SK-N-SH treated with all-trans-retinoic acid at 6 μM for 48 hours (cell line): ENCODE results near the gene CD84.

Experiments
- ATAC-seq: fragments of 200-7000 bp; cut with Tn5 transposase; 3 replicates; pipeline ENCODE4 v1.9.1; 2020; ENCODE audit warnings: mild to moderate bottlenecking, moderate library complexity
- ARNTL ChIP-seq: fragments of 450-650 bp; formaldehyde crosslinking; IDR thresholded peaks from 2 replicates; pipeline ENCODE4 v1.5.0; 2020; ENCODE audit warnings: low read depth, mild to moderate bottlenecking, moderate library complexity, borderline replicate concordance
- BACH2 ChIP-seq: fragments of 250-450 bp; sonication (Bioruptor Pico); IDR thresholded peaks from 2 replicates; pipeline ENCODE4 v1.9.0; 2021; ENCODE audit warnings: mild to moderate bottlenecking, borderline replicate concordance
- CSDC2 ChIP-seq: fragments of 250-450 bp; sonication (Bioruptor Pico); IDR thresholded peaks from 2 replicates; pipeline ENCODE4 v1.5.0; 2020; ENCODE audit warnings: mild to moderate bottlenecking, moderate library complexity
- CSRNP3 ChIP-seq: fragments of 250-450 bp; sonication (Bioruptor Pico); IDR thresholded peaks from 2 replicates; pipeline ENCODE4 v1.5.1; 2021; ENCODE audit warnings: mild to moderate bottlenecking, moderate library complexity
- ESRRG ChIP-seq: fragments of 250-450 bp; sonication (Bioruptor Pico); IDR thresholded peaks from 2 replicates; pipeline ENCODE4 v1.6.1; 2021; ENCODE audit warnings: mild to moderate bottlenecking
- GLIS3 ChIP-seq: fragments of 250-450 bp; sonication (Bioruptor Pico); IDR thresholded peaks from 2 replicates; pipeline ENCODE4 v1.5.0; 2020; ENCODE audit warnings: mild to moderate bottlenecking, moderate library complexity
- ISL1 ChIP-seq: fragments of 250-450 bp; sonication (Bioruptor Pico); IDR thresholded peaks from 2 replicates; pipeline ENCODE4 v2.1.2; 2022; ENCODE audit warnings: mild to moderate bottlenecking, moderate library complexity
- OSR1 ChIP-seq: fragments of 250-450 bp; sonication (Bioruptor Pico); IDR thresholded peaks from 2 replicates; pipeline ENCODE4 v1.8.0; 2022; ENCODE audit warnings: moderate library complexity, mild to moderate bottlenecking, inconsistent platforms
- PATZ1 ChIP-seq: fragments of 250-450 bp; sonication (Bioruptor Pico); IDR thresholded peaks from 2 replicates; pipeline ENCODE4 v1.8.0; 2020; ENCODE audit warnings: mild to moderate bottlenecking, moderate library complexity, borderline replicate concordance
- POU6F1 ChIP-seq: fragments of 250-450 bp; sonication (Bioruptor Pico); IDR thresholded peaks from 2 replicates; pipeline ENCODE4 v1.8.0; 2021; ENCODE audit warnings: low read depth, mild to moderate bottlenecking, moderate library complexity, borderline replicate concordance
- PPARA ChIP-seq: fragments of 250-450 bp; sonication (Bioruptor Pico); IDR thresholded peaks from 2 replicates; pipeline ENCODE4 v1.5.0; 2020; ENCODE audit warnings: mild to moderate bottlenecking, borderline replicate concordance
- RARB ChIP-seq: fragments of 250-450 bp; sonication (Bioruptor Pico); IDR thresholded peaks from 2 replicates; pipeline ENCODE4 v1.8.0; 2021; ENCODE audit warnings: mild to moderate bottlenecking, moderate library complexity
- SNAI2 ChIP-seq: fragments of 250-450 bp; sonication (Bioruptor Pico); IDR thresholded peaks from 2 replicates; pipeline ENCODE4 v1.5.0; 2020; ENCODE audit warnings: mild to moderate bottlenecking, moderate library complexity
- TCF4 ChIP-seq: fragments of 250-450 bp; sonication (Bioruptor Pico); IDR thresholded peaks from 2 replicates; pipeline ENCODE4 v1.8.0; 2021; ENCODE audit warnings: mild to moderate bottlenecking, moderate library complexity, borderline replicate concordance
- TOX ChIP-seq: fragments of 250-450 bp; sonication (Bioruptor Pico); IDR thresholded peaks from 2 replicates; pipeline ENCODE4 v1.8.0; 2021; ENCODE audit warnings: mild to moderate bottlenecking, moderate library complexity, borderline replicate concordance
- ZC3H10 ChIP-seq: fragments of 250-450 bp; sonication (Bioruptor Pico); IDR thresholded peaks from 2 replicates; pipeline ENCODE4 v1.5.1; 2021; ENCODE audit warnings: mild to moderate bottlenecking, moderate library complexity
- ZFP3 ChIP-seq: fragments of 250-450 bp; sonication (Bioruptor Pico); IDR thresholded peaks from 2 replicates; pipeline ENCODE4 v1.5.0; 2020; ENCODE audit warnings: mild to moderate bottlenecking, moderate library complexity
- ZFP30 ChIP-seq: fragments of 450-650 bp; formaldehyde crosslinking; IDR thresholded peaks from 2 replicates; pipeline ENCODE4 v1.5.0; 2022; ENCODE audit warnings: mild to moderate bottlenecking, moderate library complexity
- ZNF565 ChIP-seq: fragments of 450-650 bp; formaldehyde crosslinking; conservative IDR thresholded peaks from 2 replicates; pipeline ENCODE4 v1.5.0; 2020; ENCODE audit warnings: low read depth, mild to moderate bottlenecking, moderate library complexity
- ZNF70 ChIP-seq: fragments of 450-650 bp; formaldehyde crosslinking; IDR thresholded peaks from 2 replicates; pipeline ENCODE4 v1.5.0; 2020; ENCODE audit warnings: mild to moderate bottlenecking, moderate library complexity
- TF ChIP-seq, protein P1 (sequence below): fragments of 250-450 bp; sonication (Bioruptor Pico); IDR thresholded peaks from 2 replicates; pipeline ENCODE4 v1.5.1; 2020; ENCODE audit warnings: low read depth, mild to moderate bottlenecking, moderate library complexity

CD84 gene

GRCh38 chr1:160619742-160620277 lies 40.5 kb upstream of the CD84 start:
- TF ChIP-seq OSR1 (CRISPR knock-in tag) (no peak), ESRRG (CRISPR knock-in tag) (no peak), PATZ1 (CRISPR knock-in tag) (no peak), BACH2 (CRISPR knock-in tag) (no peak), SNAI2 (no peak), ISL1 (no peak), CSRNP3 (CRISPR knock-in tag) (no peak), PPARA (CRISPR knock-in tag) (no peak), POU6F1 (CRISPR knock-in tag) (no peak)
- no peak for ATAC-seq

DNA sequence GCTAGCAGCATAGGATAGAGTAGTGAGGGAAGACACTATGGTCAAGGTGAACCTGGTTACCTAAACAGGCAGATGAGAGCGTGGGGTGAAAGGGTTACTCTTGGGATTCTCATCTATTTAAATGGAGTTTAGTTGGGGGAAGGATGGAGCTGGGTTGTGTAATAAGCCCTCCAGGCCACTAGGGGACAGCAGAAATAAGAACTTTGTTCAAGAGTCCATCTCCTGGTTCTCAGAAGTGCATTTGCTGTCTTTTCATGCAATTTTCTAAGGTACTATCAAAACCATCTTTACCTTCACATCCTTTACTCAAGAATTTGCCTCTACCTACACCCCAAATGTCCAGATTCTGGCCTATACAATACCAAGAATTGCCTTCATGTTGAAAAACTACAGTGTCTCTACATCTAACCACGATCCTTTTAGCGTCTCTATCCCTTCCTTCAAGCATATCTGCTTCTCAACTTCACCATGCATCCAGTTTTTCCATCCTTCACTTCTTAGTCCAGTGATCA lies 39.5 kb upstream of the CD84 start:
- peak; percentile 52; the same call in 1 of the 3 replicates for ATAC-seq
- TF ChIP-seq RARB (no peak), SNAI2 (no peak), CSRNP3 (CRISPR knock-in tag) (no peak), ZFP30 (CRISPR knock-in tag) (no peak), TOX (CRISPR knock-in tag) (no peak), GLIS3 (CRISPR knock-in tag) (no peak), ARNTL (no peak), POU6F1 (CRISPR knock-in tag) (no peak)

DNA sequence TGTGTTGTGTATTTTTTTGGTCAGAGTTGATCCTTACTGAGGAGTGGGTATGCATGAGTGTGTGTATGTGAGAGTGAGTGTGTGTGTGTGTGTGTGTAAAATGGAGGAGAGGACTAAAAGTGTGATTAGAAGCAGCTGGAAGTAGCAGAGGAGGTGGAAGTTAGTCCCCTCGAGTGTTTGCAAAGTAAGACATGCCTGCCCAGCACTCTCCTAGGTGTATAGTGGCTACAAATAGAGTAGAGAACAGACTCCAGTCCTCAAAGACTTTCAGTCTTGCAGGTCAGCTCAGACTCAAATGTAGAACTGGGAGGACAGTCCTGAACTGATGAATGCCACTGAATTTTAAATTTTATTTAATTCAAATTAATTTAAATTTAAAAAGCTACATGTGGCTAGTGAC lies 39.0 kb upstream of the CD84 start:
- ATAC-seq, result no peak
- TF ChIP-seq CSDC2 (no peak), SNAI2 (no peak), ZFP30 (CRISPR knock-in tag) (no peak), TOX (CRISPR knock-in tag) (no peak), ZC3H10 (no peak), ARNTL (no peak), ESRRG (CRISPR knock-in tag) (no peak), TCF4 (CRISPR knock-in tag) (no peak), PPARA (CRISPR knock-in tag) (no peak)

DNA sequence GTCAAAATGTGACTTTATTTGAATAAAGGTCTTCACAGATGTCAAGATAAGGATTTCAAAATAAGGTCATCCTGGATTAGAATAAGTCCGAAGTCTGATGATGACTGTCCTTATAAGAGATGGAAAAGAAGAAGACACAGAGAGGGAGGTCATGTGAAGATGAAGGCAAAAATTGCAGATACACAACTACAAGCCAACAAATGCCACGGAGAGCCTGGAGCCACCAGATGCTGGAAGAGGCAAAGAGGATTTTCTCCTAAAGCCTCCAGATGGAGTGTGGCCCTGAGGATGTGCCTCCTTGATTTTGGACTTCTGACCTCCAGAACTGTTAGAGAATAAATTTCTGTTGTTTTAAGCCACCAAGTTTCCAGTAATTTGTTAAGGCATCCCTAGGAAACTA lies 36.4 kb upstream of the CD84 start:
- TF ChIP-seq ARNTL (no peak), ZFP3 (CRISPR knock-in tag) (no peak), ZFP30 (CRISPR knock-in tag) (no peak), CSRNP3 (CRISPR knock-in tag) (no peak), ZC3H10 (no peak), ZNF565 (CRISPR knock-in tag) (no peak), GLIS3 (CRISPR knock-in tag) (no peak), ZNF70 (CRISPR knock-in tag) (no peak), ISL1 (no peak), POU6F1 (CRISPR knock-in tag) (no peak)
- TF ChIP-seq, protein P1, sequence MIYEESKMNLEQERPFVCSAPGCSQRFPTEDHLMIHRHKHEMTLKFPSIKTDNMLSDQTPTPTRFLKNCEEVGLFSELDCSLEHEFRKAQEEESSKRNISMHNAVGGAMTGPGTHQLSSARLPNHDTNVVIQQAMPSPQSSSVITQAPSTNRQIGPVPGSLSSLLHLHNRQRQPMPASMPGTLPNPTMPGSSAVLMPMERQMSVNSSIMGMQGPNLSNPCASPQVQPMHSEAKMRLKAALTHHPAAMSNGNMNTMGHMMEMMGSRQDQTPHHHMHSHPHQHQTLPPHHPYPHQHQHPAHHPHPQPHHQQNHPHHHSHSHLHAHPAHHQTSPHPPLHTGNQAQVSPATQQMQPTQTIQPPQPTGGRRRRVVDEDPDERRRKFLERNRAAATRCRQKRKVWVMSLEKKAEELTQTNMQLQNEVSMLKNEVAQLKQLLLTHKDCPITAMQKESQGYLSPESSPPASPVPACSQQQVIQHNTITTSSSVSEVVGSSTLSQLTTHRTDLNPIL, result no peak
- no peak for ATAC-seq
